Smooth muscle cell (in vitro differentiated cells): ENCODE measurements around the gene WNT11. TPM values are rescaled to one million over a fixed set of nuclear protein-coding genes. Genes with fewer than 3 reads are reported as not detected.
A peak's percentile ranks its signal among the peaks of the same experiment; 100 is the strongest.

ENCODE experiments used
- DNase-seq: peaks from one replicate; lab custom pipeline; 2025; ENCODE audit not compliant: unreplicated experiment; lab: John Stamatoyannopoulos, UW
- H2AFZ ChIP-seq: fragments of 200-600 bp; sonication (generic); 2 replicates; pipeline ENCODE4 v1.6.0; 2016; ENCODE audit warnings: antibody characterized with exemption, low read depth, mild to moderate bottlenecking
- H3F3A ChIP-seq: fragments of 200-600 bp; sonication (generic); 2 replicates; pipeline ENCODE4 v1.6.0; 2017; ENCODE audit warnings: antibody characterized with exemption, low read depth
- H3K27ac ChIP-seq: fragments of 200-600 bp; sonication (generic); 2 replicates; pipeline ENCODE4 v1.5.1; 2016; ENCODE audit warnings: low read depth, mild to moderate bottlenecking
- H3K27me3 ChIP-seq: fragments of 200-600 bp; sonication (generic); 2 replicates; pipeline ENCODE4 v1.6.1; 2016; ENCODE audit warnings: low read depth, mild to moderate bottlenecking
- H3K36me3 ChIP-seq: fragments of 200-600 bp; sonication (generic); 2 replicates; pipeline ENCODE4 v1.5.1; 2016; ENCODE audit warnings: low read depth
- H3K4me1 ChIP-seq: fragments of 200-600 bp; sonication (generic); 2 replicates; pipeline ENCODE4 v1.5.1; 2016; ENCODE audit warnings: low read depth
- H3K4me2 ChIP-seq: fragments of 200-600 bp; sonication (generic); 2 replicates; pipeline ENCODE4 v1.6.0; 2016; ENCODE audit warnings: mild to moderate bottlenecking
- H3K4me3 ChIP-seq: fragments of 200-600 bp; sonication (generic); 2 replicates; pipeline ENCODE4 v1.5.1; 2016; ENCODE audit warnings: mild to moderate bottlenecking
- H3K79me2 ChIP-seq: fragments of 200-600 bp; sonication (generic); 2 replicates; pipeline ENCODE4 v1.6.0; 2016; ENCODE audit warnings: low read depth, mild to moderate bottlenecking
- H3K9ac ChIP-seq: fragments of 200-600 bp; sonication (generic); 2 replicates; pipeline ENCODE4 v1.6.0; 2016; ENCODE audit warnings: low read depth
- H3K9me3 ChIP-seq: fragments of 200-600 bp; sonication (generic); replicated peaks from 2 replicates; pipeline ENCODE4 v1.5.1; 2016; ENCODE audit warnings: low read depth
- H4K20me1 ChIP-seq: fragments of 200-600 bp; sonication (generic); 2 replicates; pipeline ENCODE4 v1.6.0; 2016; ENCODE audit warnings: low read depth
- WGBS: methylation state at CpG from one replicate; pipeline ENCODE4 v1.1.7; 2016; ENCODE audit warnings: low lambda C conversion rate; 5-methylcytosine and 5-hydroxymethylcytosine counted together
- polyA plus RNA-seq: library from polyadenylated mRNA; unstranded; fragments of >200 nt; fragmentation: Nextera tagmentation; extraction: Ambion mirVana; gene quantifications from 2 replicates; pipeline ENCODE4 v1.2.1, GENCODE V29; 2016
- total RNA-seq: library from RNA; depleted of rRNA; stranded (reverse); fragments of >200 nt; gene quantifications from 2 replicates; pipeline ENCODE4 v1.2.3, GENCODE V29; 2014
- TF ChIP-seq, protein P1 (sequence below): fragments of 200-600 bp; sonication (generic); IDR thresholded peaks from 2 replicates; pipeline ENCODE4 v1.5.1; 2017; ENCODE audit warnings: borderline replicate concordance, mild to moderate bottlenecking, antibody characterized with exemption; ENCODE audit not compliant: insufficient read depth, poor library complexity, severe bottlenecking

WNT11 gene
- total and polyA plus RNA-seq, 2 experiments from 2014 or later, result 12.1 to 13.5 TPM

DNA sequence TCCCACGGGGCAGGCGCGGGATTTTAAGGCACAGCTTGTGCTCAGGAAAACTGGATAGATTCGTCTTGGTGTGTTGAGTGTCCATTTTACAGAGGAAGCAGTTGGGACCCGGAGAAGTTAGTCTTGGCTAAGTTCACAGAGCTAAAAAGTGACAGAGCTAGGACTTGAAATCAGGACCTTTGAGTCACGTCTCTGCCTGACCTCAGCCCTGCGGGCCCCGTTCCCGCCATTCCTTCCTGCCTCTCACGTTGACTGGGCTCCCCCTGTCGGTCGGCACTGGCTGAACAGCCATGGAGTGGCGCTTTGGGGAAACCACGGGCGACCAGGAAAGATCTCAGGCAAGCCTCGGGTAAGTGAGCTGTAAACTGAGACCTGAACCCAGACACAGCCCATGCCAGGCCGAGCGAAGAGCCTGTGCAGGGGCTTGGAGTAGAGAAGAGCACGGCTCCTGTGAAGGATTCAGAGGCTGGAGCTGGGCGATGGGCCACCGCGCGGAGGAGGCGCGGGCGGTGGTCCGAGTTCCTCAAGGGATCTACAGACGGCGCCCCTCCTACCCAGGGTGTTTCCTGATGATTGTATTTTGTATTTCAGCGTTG is 54.1 kb downstream of the WNT11 start:
- TF ChIP-seq, protein P1, sequence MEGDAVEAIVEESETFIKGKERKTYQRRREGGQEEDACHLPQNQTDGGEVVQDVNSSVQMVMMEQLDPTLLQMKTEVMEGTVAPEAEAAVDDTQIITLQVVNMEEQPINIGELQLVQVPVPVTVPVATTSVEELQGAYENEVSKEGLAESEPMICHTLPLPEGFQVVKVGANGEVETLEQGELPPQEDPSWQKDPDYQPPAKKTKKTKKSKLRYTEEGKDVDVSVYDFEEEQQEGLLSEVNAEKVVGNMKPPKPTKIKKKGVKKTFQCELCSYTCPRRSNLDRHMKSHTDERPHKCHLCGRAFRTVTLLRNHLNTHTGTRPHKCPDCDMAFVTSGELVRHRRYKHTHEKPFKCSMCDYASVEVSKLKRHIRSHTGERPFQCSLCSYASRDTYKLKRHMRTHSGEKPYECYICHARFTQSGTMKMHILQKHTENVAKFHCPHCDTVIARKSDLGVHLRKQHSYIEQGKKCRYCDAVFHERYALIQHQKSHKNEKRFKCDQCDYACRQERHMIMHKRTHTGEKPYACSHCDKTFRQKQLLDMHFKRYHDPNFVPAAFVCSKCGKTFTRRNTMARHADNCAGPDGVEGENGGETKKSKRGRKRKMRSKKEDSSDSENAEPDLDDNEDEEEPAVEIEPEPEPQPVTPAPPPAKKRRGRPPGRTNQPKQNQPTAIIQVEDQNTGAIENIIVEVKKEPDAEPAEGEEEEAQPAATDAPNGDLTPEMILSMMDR, result peak; percentile 93
- H2AFZ ChIP-seq, result peak overlapping the region; percentile 86
- H3K9ac ChIP-seq, result no peak overlapping the region
- no peaks in the 10 kb centered on the region for H3K36me3 ChIP-seq
- H3K9me3 ChIP-seq, result no peaks in the 10 kb centered on the region
- no peaks in the 10 kb centered on the region for H3K27me3 ChIP-seq
- peak overlapping the region; percentile 40 for H3K4me3 ChIP-seq
- peaks cover 3% of the 10 kb centered on the region for H3F3A ChIP-seq
- peaks cover 9% of the 10 kb centered on the region for H3K4me1 ChIP-seq
- H3K4me2 ChIP-seq, result peak overlapping the region; percentile 84
- H3K27ac ChIP-seq, result no peak overlapping the region
- DNase-seq, result peak; percentile 32
- WGBS, result 19% methylated on average over 30 of the region's 30 CpGs
- no peaks in the 10 kb centered on the region for H3K79me2 ChIP-seq
- H4K20me1 ChIP-seq, result no peaks in the 10 kb centered on the region

DNA sequence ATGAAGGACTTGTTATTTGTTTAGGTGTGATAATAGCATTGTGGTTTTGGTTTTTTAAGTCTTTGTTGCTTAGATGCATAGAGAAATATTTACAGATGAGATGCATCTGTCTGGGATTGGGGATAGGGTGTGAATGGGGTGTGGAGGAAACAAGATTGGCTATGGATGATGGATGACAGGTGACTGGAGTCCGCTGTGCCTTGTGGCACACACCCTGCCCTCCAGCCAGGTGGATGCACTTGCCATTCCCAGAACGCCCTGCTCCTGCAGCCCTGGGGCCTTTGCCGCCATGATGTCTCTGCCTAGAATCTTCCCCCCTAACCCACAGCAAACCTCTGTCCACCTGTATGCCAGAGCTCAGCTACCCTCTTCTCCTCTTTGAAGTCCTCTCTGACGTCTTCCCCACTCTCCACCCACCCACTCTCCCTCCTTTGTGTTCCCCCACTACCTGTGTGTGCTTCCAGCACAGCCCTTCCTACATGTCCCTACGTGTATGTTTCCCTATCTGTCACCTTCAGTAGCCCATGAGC is 54.7 kb downstream of the WNT11 start:
- TF ChIP-seq, protein P1, result no peak
- peaks cover 9% of the 10 kb centered on the region for H3K4me1 ChIP-seq
- 63% methylated on average over 5 of the region's 5 CpGs for WGBS
- no peaks in the 10 kb centered on the region for H3K27me3 ChIP-seq
- H3K9me3 ChIP-seq, result no peaks in the 10 kb centered on the region
- peaks cover 3% of the 10 kb centered on the region for H3F3A ChIP-seq
- H4K20me1 ChIP-seq, result no peaks in the 10 kb centered on the region
- no peak overlapping the region for H3K9ac ChIP-seq
- H3K79me2 ChIP-seq, result no peaks in the 10 kb centered on the region
- H2AFZ ChIP-seq, result peak overlapping the region; percentile 86
- no peak overlapping the region for H3K4me3 ChIP-seq
- no peak for DNase-seq
- H3K4me2 ChIP-seq, result no peak overlapping the region
- H3K36me3 ChIP-seq, result no peaks in the 10 kb centered on the region
- no peak overlapping the region for H3K27ac ChIP-seq

DNA sequence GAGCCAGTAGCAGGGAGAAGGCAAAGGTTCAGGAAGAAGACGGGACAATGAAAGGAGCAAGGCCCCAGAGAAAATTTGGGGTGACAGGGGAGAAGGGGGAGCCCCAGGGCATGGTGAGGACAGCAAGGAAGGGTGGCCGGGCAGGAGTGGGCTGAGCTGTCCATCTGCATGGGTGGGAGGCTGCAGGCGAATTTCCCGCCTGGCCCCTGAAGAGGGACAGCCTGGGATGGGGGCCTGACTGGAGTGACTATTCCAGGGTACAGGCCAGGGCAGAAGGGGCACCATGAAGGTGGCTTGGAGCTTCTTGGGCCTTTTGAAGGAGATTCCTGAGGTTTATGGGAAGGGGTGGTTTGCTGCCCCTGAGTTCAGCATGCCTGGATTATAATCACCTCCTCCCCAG is 56.2 kb downstream of the WNT11 start:
- Histone ChIP-seq H3K27ac (no peak overlapping the region), H3K4me3 (no peak overlapping the region), H3K9ac (no peak overlapping the region), H3K9me3 (no peaks in the 10 kb centered on the region), H3F3A (peaks cover 3% of the 10 kb centered on the region), H3K36me3 (no peaks in the 10 kb centered on the region), H3K27me3 (no peaks in the 10 kb centered on the region), H3K4me1 (peaks cover 9% of the 10 kb centered on the region), H2AFZ (no peak overlapping the region), H4K20me1 (no peaks in the 10 kb centered on the region), H3K4me2 (no peak overlapping the region), H3K79me2 (no peaks in the 10 kb centered on the region)
- TF ChIP-seq, protein P1, result no peak
- WGBS, result 95% methylated on average over 4 of the region's 4 CpGs
- DNase-seq, result no peak

DNA sequence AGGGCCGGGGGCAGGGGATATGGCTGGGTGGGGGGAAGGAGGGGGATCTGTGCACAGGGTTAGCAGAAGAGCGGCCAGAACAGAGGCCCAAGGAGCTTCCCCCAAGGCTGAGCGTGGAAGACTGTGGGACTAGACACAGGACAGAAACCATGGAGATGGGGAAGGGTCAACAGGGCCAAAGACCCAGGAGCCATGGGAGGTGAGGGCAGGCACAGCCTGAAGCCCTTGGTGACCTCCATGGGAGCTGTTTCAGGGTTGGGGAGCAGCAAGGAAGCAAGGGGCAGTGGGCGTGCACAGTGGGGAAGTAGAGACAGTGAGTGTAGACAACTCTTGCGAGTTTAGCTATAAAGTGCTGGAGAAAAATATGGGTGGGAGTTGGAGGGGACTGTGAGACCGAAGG is 56.6 kb downstream of the WNT11 start:
- DNase-seq, result no peak
- WGBS, result 95% methylated on average over 6 of the region's 6 CpGs
- Histone ChIP-seq H3K4me3 (no peak overlapping the region), H3K9ac (no peak overlapping the region), H3K9me3 (no peaks in the 10 kb centered on the region), H3K4me1 (peaks cover 9% of the 10 kb centered on the region), H3K27me3 (no peaks in the 10 kb centered on the region), H2AFZ (no peak overlapping the region), H3K4me2 (no peak overlapping the region), H3F3A (peaks cover 3% of the 10 kb centered on the region), H3K27ac (no peak overlapping the region), H3K36me3 (no peaks in the 10 kb centered on the region), H4K20me1 (no peaks in the 10 kb centered on the region), H3K79me2 (no peaks in the 10 kb centered on the region)
- TF ChIP-seq, protein P1, result no peak
